B cell (primary cell): ENCODE data around the gene PTTG2. TPM values are rescaled to one million over a fixed set of nuclear protein-coding genes. Genes with fewer than 3 reads are reported as not detected.

Source experiments
- ATAC-seq: fragments of 200-7000 bp; cut with Tn5 transposase; one replicate; pipeline ENCODE4 v1.10.0; 2021; ENCODE audit warnings: low read depth, mild to moderate bottlenecking, moderate number of reproducible peaks, moderate library complexity
- CTCF ChIA-PET: fragments of 350-600 bp; sonication (Branson Sonifier 250); formaldehyde crosslinking; loops from one replicate; lab custom pipeline; 2021; ENCODE audit warnings: antibody characterized with exemption, inconsistent platforms; lab: Charles Lee
- POLR2A ChIA-PET: fragments of 350-600 bp; sonication (Branson Sonifier 250); formaldehyde crosslinking; loops from one replicate; lab custom pipeline; 2021; ENCODE audit warnings: antibody characterized with exemption; lab: Charles Lee
- DNase-seq: peaks from one replicate; pipeline ENCODE4 v3.0.0; 2013
- H2AFZ ChIP-seq: 2 replicates; pipeline ENCODE4 v1.6.1; 2012; ENCODE audit warnings: mild to moderate bottlenecking, low read depth, low read length; ENCODE audit not compliant: insufficient read depth, poor library complexity, severe bottlenecking
- H3K27ac ChIP-seq, 2 donors: 1 replicate in 1 of 2; 2 replicates in 1 of 2; pipeline ENCODE4 v1.5.1; 2012 to 2013; ENCODE audit warnings: low read length in 2 of 2, mild to moderate bottlenecking in 2 of 2, moderate library complexity in 1 of 2
- H3K27me3 ChIP-seq, 4 experiments: fragments of 200-600 bp in 1 of 4; sonication (generic) in 1 of 4; replicated peaks in 1 of 4; 1 replicate in 2 of 4; 2 replicates in 2 of 4; pipeline versions ENCODE4 v1.6.1 to v1.7.0; 2013 to 2016; ENCODE audit warnings: low read length in 3 of 4, mild to moderate bottlenecking in 2 of 4, mixed read lengths in 1 of 4, moderate library complexity in 1 of 4; ENCODE audit not compliant: insufficient read depth in 4 of 4, control insufficient read depth in 3 of 4; ENCODE audit errors: control extremely low read depth in 1 of 4
- H3K36me3 ChIP-seq, 2 experiments: replicated peaks in 1 of 2; 1 replicate in 1 of 2; 2 replicates in 1 of 2; pipeline versions ENCODE4 v1.6.1 to v1.7.1; 2013; ENCODE audit warnings: low read length in 1 of 2; ENCODE audit not compliant: insufficient read depth in 2 of 2, control insufficient read depth in 1 of 2; ENCODE audit errors: control extremely low read depth in 1 of 2, extremely low read depth in 1 of 2
- H3K4me1 ChIP-seq, 2 donors: fragments of 200-600 bp in 1 of 2; sonication (generic) in 1 of 2; 1 replicate in 1 of 2; 2 replicates in 1 of 2; pipeline versions ENCODE4 v1.5.1 to v1.6.1; 2013 to 2017; ENCODE audit warnings: low read length in 2 of 2; ENCODE audit not compliant: control insufficient read depth in 2 of 2, insufficient read depth in 2 of 2
- H3K4me2 ChIP-seq: replicated peaks from 2 replicates; pipeline ENCODE3; 2012; ENCODE audit warnings: mild to moderate bottlenecking, low read depth, low read length; ENCODE audit not compliant: poor library complexity, severe bottlenecking
- H3K4me3 ChIP-seq, 5 experiments: fragments of 200-600 bp in 1 of 5; sonication (generic) in 1 of 5; 1 replicate in 3 of 5; 2 replicates in 2 of 5; pipeline versions ENCODE4 v1.5.1 to v1.7.0; 2011 to 2016; ENCODE audit warnings: low read length in 4 of 5, mild to moderate bottlenecking in 4 of 5, low read depth in 2 of 5, control low read depth in 1 of 5, moderate library complexity in 1 of 5; ENCODE audit not compliant: insufficient read depth in 1 of 5; ENCODE audit errors: control extremely low read depth in 1 of 5, extremely low read depth in 1 of 5
- H3K79me2 ChIP-seq: fragments of 200-600 bp; sonication (generic); one replicate; pipeline ENCODE4 v1.6.0; 2016; ENCODE audit warnings: low read length; ENCODE audit not compliant: control insufficient read depth, insufficient read depth
- H3K9ac ChIP-seq: fragments of 200-600 bp; sonication (generic); 2 replicates; pipeline ENCODE4 v1.6.1; 2017; ENCODE audit warnings: mild to moderate bottlenecking, low read length, moderate library complexity
- H3K9me3 ChIP-seq, 3 donors: one replicate each; pipeline versions ENCODE4 v1.6.1 to v1.7.1; 2013; ENCODE audit warnings: low read length in 2 of 3; ENCODE audit not compliant: control insufficient read depth in 2 of 3, insufficient read depth in 1 of 3; ENCODE audit errors: control extremely low read depth in 1 of 3
- H4K20me1 ChIP-seq: 2 replicates; pipeline ENCODE4 v1.6.0; 2012; ENCODE audit warnings: mild to moderate bottlenecking, low read length; ENCODE audit not compliant: insufficient read depth, control insufficient read depth, poor library complexity, severe bottlenecking
- H3K27ac Mint-ChIP-seq: one replicate; pipeline ENCODE4 v1.8.0; 2021; ENCODE audit warnings: mixed read lengths
- H3K27me3 Mint-ChIP-seq: one replicate; pipeline ENCODE4 v1.8.0; 2021; ENCODE audit warnings: mixed read lengths
- H3K4me1 Mint-ChIP-seq: one replicate; pipeline ENCODE4 v1.8.0; 2021; ENCODE audit warnings: mixed read lengths
- H3K4me3 Mint-ChIP-seq: one replicate; pipeline ENCODE4 v1.8.0; 2021; ENCODE audit warnings: mixed read lengths
- H3K9me3 Mint-ChIP-seq: one replicate; pipeline ENCODE4 v1.8.0; 2022; ENCODE audit warnings: mixed read lengths; ENCODE audit not compliant: insufficient read depth
- CTCF ChIP-seq: fragments of 200-600 bp; IDR thresholded peaks from one replicate; pipeline ENCODE4 v1.8.0; 2022; ENCODE audit warnings: antibody characterized with exemption, mild to moderate bottlenecking
- EZH2 ChIP-seq: IDR thresholded peaks from 2 replicates; pipeline ENCODE4 v1.6.1; 2012; ENCODE audit warnings: borderline replicate concordance, low read depth, mild to moderate bottlenecking, moderate library complexity, low read length; ENCODE audit not compliant: insufficient read depth, poor library complexity, severe bottlenecking
- WGBS: methylation state at CpG from one replicate; pipeline ENCODE4 v1.1.5; 2013; ENCODE audit warnings: missing lambda C conversion rate; ENCODE audit not compliant: insufficient coverage; 5-methylcytosine and 5-hydroxymethylcytosine counted together
- intact Hi-C: fragments of 100-400 bp; cut with micrococcal nuclease; formaldehyde crosslinking; loops from one replicate; pipeline ENCODE4 v1.10.0; 2022
- polyA plus RNA-seq: library from polyadenylated mRNA; depleted of rRNA; stranded (reverse); fragments of >200 nt; gene quantifications from 2 replicates; pipeline ENCODE4 v1.2.3, GENCODE V29; 2012
- total RNA-seq, 2 donors: library from RNA; stranded (reverse); fragments of 120-200 nt in 1 of 2; gene quantifications; 1 replicate in 1 of 2; 2 replicates in 1 of 2; pipeline versions ENCODE4 v1.2.3 to v1.2.4, GENCODE V29; 2013 to 2022

Gene PTTG2
- total and polyA plus RNA-seq, 2 donors (not counting 1 experiment from before 2014, with no cell fraction given) = 1.9 to 2.8 TPM

- peak overlapping the region; percentile 40 to 91 (median 64) for H3K4me3 ChIP-seq
Observed at GRCh38 chr4:37977471-37978247, 17.5 kb downstream of the PTTG2 start.

More at GRCh38 chr4:37977471-37978247, 17.5 kb downstream of the PTTG2 start:
- H3K4me2 ChIP-seq = peak overlapping the region; percentile 85
- peak overlapping the region; percentile 85 for H2AFZ ChIP-seq
- intact Hi-C loops = loop anchor here (1.0 to 10.0 kb wide), 9 partner anchors 13 to 1065 kb away; partner anchors contain the start of genes KLF3, PGM2, RELL1 and TLR6
- peaks cover 49% of the 10 kb centered on the region for H3K79me2 ChIP-seq
- H3K27me3 ChIP-seq = no peaks in the 10 kb centered on the region
- CTCF ChIA-PET = interaction anchor here (0.5 to 4.4 kb wide), 17 partner anchors 11 to 176 kb away, joined by 3 to 38 read pairs (median 4); partner anchors contain the start of genes PGM2 and TBC1D1
- H4K20me1 ChIP-seq = peaks cover 15% of the 10 kb centered on the region
- ATAC-seq (peak; percentile 74), DNase-seq (peak; percentile 86)
- H3K9me3 Mint-ChIP-seq = no peaks in the 10 kb centered on the region
- H3K27ac Mint-ChIP-seq = peak overlapping the region; percentile 93
- POLR2A ChIA-PET = interaction anchor here (2.2 kb wide), 1 partner anchor 86 kb away, joined by 7 read pairs; no protein-coding TSS in a partner anchor
- H3K36me3 ChIP-seq = no peaks in the 10 kb centered on the region
- H3K9ac ChIP-seq = peak overlapping the region; percentile 96
- H3K9me3 ChIP-seq = no peaks in the 10 kb centered on the region
- TF ChIP-seq CTCF (peak; percentile 78), EZH2 (no peak)
- under 1% methylated on average over 70 of the region's 74 CpGs for WGBS
- H3K27me3 Mint-ChIP-seq = no peaks in the 10 kb centered on the region
- peak overlapping the region; percentile 75 to 93 for H3K27ac ChIP-seq
- peak overlapping the region; percentile 91 for H3K4me3 Mint-ChIP-seq
- H3K4me1 ChIP-seq = peaks cover 45% of the 10 kb centered on the region in 2 donors
- H3K4me1 Mint-ChIP-seq = peaks cover 51% of the 10 kb centered on the region
